Stimulated activated naive CD8-positive, alpha-beta T cell treated with anti-CD3 and anti-CD28 coated beads, Interleukin-15, Interleukin-2, amounts not matched to agents 100 ng/mL and 50 ng/mL, for 24 hours (primary cell): ENCODE measurements around the gene MS4A1.
"Not testable (repeated sequence)": the region's sequence is repeated elsewhere in the genome, so short reads cannot be mapped to it uniquely, and the experiment has no call there.

Experiments used
- H3K27ac Mint-ChIP-seq: one replicate; pipeline ENCODE4 v1.8.0; 2021; ENCODE audit warnings: mild to moderate bottlenecking, mixed read lengths
- H3K27me3 Mint-ChIP-seq: one replicate; pipeline ENCODE4 v1.8.0; 2021; ENCODE audit warnings: mixed read lengths
- H3K36me3 Mint-ChIP-seq: one replicate; pipeline ENCODE4 v1.8.0; 2021; ENCODE audit warnings: low read depth, mixed read lengths
- H3K4me1 Mint-ChIP-seq: one replicate; pipeline ENCODE4 v1.8.0; 2021; ENCODE audit warnings: low read depth, mixed read lengths
- H3K4me3 Mint-ChIP-seq: one replicate; pipeline ENCODE4 v1.8.0; 2021; ENCODE audit warnings: mild to moderate bottlenecking, mixed read lengths
- H3K9me3 Mint-ChIP-seq: one replicate; pipeline ENCODE4 v1.8.0; 2021; ENCODE audit warnings: mixed read lengths

Gene MS4A1

DNA sequence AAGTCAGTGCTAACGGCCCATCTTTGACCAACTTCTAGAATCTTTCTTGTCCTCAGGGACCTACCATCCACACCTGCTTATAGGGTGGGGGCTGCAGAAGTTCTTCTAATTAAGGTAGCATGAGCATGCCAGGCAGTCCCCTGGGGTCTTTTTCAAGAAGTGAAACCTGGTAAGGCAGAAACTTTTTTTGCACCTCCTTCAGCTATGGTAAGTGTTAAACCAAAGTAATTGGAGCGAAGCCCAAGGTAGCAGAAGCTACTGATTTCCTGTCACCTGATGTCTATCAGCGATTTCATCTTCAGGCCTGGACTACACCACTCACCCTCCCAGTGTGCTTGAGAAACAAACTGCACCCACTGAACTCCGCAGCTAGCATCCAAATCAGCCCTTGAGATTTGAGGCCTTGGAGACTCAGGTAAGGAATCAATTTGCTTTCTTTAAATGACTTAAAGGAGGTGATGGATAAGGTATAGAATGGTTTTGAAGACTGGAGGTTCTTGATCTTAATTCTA lies at the start of gene MS4A1:
Gene MS4A1, plus strand, starts transcription at position 317 of the 512 bp plus-strand sequence. CDS start 6,528 bp downstream, outside the sequence.
- Mint-ChIP-seq H3K4me3 (peak within 1 kb of the TSS; percentile 74), H3K9me3 (no peaks in the 10 kb centered on the region), H3K27me3 (no peaks in the 10 kb centered on the region), H3K4me1 (peaks cover 15% of the 10 kb centered on the region), H3K36me3 (peaks cover 7% of the 10 kb centered on the region), H3K27ac (peak within 1 kb of the TSS; percentile 76)

DNA sequence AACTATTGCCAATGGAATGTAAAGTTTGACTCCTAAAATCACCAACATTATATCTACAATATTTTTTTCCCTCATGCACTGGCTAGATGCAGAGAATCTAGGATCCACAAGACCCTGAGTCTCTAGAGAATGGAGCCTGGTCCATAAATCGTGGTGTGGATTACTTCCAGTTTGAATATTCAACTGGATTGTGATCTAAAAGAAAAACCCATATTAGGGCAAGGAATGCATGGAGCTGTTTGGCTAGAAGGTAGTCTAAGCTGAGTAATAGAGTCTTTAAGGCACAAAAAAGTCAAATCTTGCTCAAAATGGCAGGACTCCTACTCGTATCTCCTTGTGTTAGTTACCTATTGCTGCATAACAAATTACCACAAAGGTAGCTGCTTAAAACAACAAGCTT lies 35.6 kb upstream of the MS4A1 start:
- H3K27me3 Mint-ChIP-seq, result peaks cover 14% of the 10 kb centered on the region

DNA sequence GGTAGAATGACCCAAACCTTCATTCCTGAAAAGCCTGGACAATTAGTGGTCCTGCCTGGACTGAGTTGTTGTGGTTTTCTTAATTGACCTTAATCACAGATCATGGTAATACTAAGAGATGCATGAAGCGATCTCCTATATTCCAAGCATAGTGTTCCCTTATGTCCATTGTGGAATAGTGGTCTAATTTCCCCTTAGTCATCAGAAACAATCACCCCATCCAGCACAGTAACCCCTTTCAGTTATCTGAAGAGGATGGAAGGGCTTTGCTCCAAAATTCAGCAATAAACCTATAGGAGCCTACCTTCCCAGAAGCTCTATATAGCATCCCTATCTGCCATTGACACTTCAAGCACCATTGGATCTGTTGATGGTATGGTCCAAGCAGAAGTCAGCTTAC lies 33.0 kb upstream of the MS4A1 start:
- Mint-ChIP-seq H3K4me3 (no peak overlapping the region), H3K4me1 (peaks cover 5% of the 10 kb centered on the region), H3K9me3 (peaks cover 4% of the 10 kb centered on the region)

More for the DNA sequence above, 35.6 kb upstream of the MS4A1 start:
- Mint-ChIP-seq H3K4me1 (peaks cover 5% of the 10 kb centered on the region), H3K36me3 (no peaks in the 10 kb centered on the region), H3K9me3 (peaks cover 4% of the 10 kb centered on the region), H3K27ac (no peak overlapping the region), H3K4me3 (no peak overlapping the region)

DNA sequence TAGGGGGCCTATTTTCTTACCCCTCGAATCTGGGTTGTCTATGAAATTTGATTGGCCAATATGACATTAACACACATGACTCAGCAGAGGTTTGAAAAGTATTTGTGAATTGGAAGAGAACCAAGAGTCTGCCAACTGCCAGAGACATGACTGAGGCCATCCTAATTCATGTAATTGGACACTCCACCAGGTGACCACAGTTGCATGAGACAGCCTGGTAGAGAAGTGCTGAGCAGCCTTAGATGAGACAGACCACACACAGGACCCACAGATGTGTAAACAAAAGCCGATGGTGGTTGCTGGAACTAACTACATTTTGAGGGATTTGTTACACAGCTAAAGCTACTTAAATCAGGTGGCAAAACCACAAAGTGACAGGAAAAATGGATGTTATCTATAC lies 27.1 kb upstream of the MS4A1 start:
- Mint-ChIP-seq H3K27ac (no peak overlapping the region), H3K4me3 (no peak overlapping the region), H3K4me1 (no peaks in the 10 kb centered on the region), H3K9me3 (no peaks in the 10 kb centered on the region), H3K27me3 (peaks cover 10% of the 10 kb centered on the region), H3K36me3 (no peaks in the 10 kb centered on the region)

More for the DNA sequence above, 33.0 kb upstream of the MS4A1 start:
- Mint-ChIP-seq H3K36me3 (no peaks in the 10 kb centered on the region), H3K27ac (no peak overlapping the region), H3K27me3 (peaks cover 4% of the 10 kb centered on the region)

DNA sequence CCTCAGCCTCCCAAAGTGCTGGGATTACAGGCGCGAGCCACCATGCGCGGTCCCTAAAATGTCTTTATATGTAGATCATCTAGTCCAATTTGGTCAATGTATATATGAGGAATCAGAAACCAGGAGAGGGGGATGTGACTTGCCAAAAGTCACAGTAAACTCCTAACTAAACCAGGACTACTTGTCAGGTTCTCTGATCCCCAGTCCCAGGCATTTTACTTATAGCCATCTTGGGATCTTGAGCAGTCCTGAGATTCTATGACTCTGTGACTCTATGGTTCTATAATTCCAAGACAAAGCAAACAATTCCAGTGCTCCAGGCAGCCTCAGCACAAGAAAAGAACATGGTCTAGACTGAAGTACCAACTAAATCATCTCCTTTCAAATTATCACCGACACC lies 26.4 kb upstream of the MS4A1 start, which contains the start of gene MS4A5:
Gene MS4A5, plus strand, starts transcription at position 301 of the 400 bp plus-strand sequence. CDS start 103 bp downstream, outside the sequence.
- no peaks in the 10 kb centered on the region for H3K36me3 Mint-ChIP-seq
- no peak within 1 kb of the TSS for H3K27ac Mint-ChIP-seq
- H3K4me1 Mint-ChIP-seq, result no peaks in the 10 kb centered on the region
- peaks cover 10% of the 10 kb centered on the region for H3K27me3 Mint-ChIP-seq
- H3K4me3 Mint-ChIP-seq, result no peak within 1 kb of the TSS
- H3K9me3 Mint-ChIP-seq, result no peaks in the 10 kb centered on the region

DNA sequence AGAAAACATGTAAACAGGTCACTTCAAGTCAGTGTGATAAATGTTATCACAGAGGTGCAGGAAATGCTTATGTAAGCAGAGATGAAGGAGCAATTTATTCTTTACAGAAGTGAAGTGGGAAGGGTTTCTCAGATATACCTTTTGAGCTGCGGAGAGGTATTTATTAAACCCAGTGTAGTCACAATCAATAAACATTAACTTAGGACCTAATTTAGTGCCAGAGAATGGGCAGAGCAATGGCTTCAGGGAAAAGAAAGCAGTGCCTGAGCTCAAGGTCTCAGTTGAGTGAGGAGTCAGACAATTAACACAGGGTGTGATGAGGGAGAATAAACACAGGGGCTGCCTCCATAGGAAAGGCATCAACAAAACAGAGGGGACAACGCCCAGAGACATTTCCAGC lies 24.4 kb upstream of the MS4A1 start:
- no peaks in the 10 kb centered on the region for H3K9me3 Mint-ChIP-seq

DNA sequence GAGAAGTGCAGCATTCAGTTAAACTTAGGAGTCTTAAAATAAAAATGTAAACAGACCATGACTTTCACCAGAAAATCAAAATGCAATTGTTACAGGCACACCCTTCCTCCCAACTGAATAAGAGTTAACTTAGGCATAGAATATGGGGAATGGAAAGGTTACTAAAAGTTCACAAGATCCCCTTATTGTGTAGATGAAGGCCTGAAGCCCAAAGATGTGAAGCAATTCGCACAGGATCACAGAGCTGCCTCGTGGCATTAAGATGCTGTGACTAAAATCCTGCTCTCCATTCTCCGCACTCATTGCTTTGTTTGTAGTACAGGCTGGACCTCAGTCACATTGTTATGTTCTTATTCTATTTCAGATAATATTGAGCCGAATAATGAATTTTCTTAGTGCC lies 22.2 kb upstream of the MS4A1 start:
- H3K27ac Mint-ChIP-seq, result no peak overlapping the region
- no peak overlapping the region for H3K4me3 Mint-ChIP-seq
- no peaks in the 10 kb centered on the region for H3K36me3 Mint-ChIP-seq
- H3K9me3 Mint-ChIP-seq, result no peaks in the 10 kb centered on the region
- H3K27me3 Mint-ChIP-seq, result peaks cover 6% of the 10 kb centered on the region
- H3K4me1 Mint-ChIP-seq, result no peaks in the 10 kb centered on the region

More for the DNA sequence above, 24.4 kb upstream of the MS4A1 start:
- Mint-ChIP-seq H3K4me1 (no peaks in the 10 kb centered on the region), H3K27ac (no peak overlapping the region), H3K36me3 (no peaks in the 10 kb centered on the region), H3K27me3 (peaks cover 10% of the 10 kb centered on the region), H3K4me3 (no peak overlapping the region)

DNA sequence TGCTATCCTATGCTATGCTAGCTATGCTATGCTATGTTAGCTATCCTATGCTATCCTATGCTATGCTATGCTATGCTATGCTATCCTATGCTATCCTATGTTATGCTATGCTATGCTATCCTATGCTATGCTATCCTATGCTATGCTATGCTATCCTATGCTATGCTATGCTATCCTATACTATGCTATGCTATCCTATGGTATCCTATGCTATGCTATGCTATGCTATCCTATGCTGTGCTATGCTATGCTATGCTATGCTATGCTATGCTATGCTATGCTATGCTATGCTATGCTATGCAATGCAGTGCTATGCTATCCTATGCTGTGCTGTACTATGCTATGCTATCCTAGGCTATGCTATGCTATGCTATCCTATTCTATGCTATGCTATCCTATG lies 8.6 kb upstream of the MS4A1 start:
- Mint-ChIP-seq H3K4me1 (peaks cover 21% of the 10 kb centered on the region), H3K4me3 (no peak overlapping the region), H3K36me3 (no peaks in the 10 kb centered on the region), H3K27me3 (no peaks in the 10 kb centered on the region), H3K27ac (no peak overlapping the region), H3K9me3 (no peaks in the 10 kb centered on the region)

DNA sequence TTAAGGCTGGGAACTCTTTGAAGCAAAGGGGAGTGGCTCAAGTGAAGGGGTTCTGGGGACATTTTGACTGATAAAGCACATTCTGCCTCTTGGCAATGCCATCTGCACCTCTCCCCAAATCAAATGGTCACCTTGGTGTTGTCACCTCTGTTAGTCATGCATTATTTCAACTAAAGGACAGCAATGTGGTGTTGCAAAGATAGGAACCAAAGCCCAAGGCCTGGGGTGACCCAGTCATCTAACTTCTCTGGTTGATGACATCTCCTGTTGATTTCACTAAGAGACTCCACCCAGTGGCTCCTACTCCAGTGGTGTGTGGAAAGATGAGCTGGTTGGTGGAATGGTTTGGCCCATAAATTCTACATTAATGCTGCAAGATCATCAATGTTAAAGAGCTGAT lies 7.8 kb upstream of the MS4A1 start:
- Mint-ChIP-seq H3K9me3 (no peaks in the 10 kb centered on the region), H3K27ac (no peak overlapping the region), H3K27me3 (no peaks in the 10 kb centered on the region), H3K4me3 (no peak overlapping the region), H3K4me1 (peaks cover 18% of the 10 kb centered on the region), H3K36me3 (no peaks in the 10 kb centered on the region)

DNA sequence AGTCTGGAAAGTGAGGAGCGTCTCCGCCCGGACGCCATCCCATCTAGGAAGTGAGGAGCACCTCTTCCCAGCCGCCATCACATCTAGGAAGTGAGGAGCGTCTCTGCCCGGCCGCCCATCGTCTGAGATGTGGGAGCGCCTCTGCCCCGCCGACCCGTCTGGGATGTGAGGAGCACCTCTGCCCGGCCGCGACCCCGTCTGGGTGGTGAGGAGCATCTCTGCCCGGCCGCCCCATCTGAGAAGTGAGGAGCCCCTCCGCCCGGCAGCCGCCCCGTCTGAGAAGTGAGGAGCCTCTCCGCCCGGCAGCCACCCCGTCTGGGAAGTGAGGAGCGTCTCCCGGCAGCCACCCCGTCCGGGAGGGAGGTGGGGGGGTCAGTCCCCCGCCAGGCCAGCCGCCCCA lies 4.5 kb upstream of the MS4A1 start:
- H3K27me3 Mint-ChIP-seq, H3K27ac Mint-ChIP-seq, H3K36me3 Mint-ChIP-seq, H3K4me3 Mint-ChIP-seq, H3K9me3 Mint-ChIP-seq: not testable (repeated sequence)
- peaks cover 23% of the 10 kb centered on the region for H3K4me1 Mint-ChIP-seq

DNA sequence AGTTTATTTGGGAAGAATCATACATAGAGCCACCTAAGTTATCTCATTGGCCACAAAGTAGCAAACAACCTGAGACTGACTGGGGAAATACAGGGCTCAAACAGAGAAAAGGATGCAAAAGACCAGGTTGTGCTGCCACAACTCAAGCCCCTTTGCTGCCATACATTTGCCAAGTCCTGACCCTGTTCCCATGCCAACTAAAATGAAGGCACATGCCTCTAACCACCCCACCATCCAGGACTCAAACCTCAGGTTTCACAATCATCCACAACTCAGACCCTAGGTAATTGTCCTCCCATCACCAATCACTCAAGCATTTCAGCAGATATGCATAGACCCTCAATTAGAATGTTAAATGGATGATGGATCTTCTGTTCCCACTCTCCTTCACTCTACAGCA lies 1.4 kb upstream of the MS4A1 start:
- Mint-ChIP-seq H3K4me1 (peaks cover 11% of the 10 kb centered on the region), H3K9me3 (no peaks in the 10 kb centered on the region)

DNA sequence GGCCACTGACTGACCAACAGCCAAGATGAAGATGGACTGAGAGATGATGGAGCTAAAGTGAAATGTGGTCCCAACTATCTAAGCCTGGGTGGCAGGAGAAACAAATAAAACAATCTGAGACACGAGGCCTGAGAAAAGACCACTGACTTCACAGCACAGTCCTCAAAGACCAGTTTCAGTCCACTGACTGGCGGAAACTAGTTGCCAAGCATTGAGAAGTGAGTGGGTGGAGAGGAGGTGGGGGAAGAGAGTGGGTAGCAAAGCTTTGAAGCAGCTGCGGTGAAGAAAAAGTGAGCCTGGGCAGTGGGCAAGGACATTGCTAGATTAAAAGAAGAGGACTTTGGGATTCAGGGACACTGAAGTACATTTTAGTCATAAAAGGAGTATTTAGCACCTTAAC lies 1.9 kb downstream of the MS4A1 start:
- Mint-ChIP-seq H3K4me1 (peaks cover 16% of the 10 kb centered on the region), H3K27me3 (no peaks in the 10 kb centered on the region), H3K36me3 (peaks cover 7% of the 10 kb centered on the region), H3K4me3 (peak overlapping the region; percentile 74), H3K9me3 (no peaks in the 10 kb centered on the region), H3K27ac (peak overlapping the region; percentile 38)

More for the DNA sequence above, 1.4 kb upstream of the MS4A1 start:
- Mint-ChIP-seq H3K27me3 (no peaks in the 10 kb centered on the region), H3K36me3 (peaks cover 7% of the 10 kb centered on the region), H3K27ac (peak overlapping the region; percentile 76), H3K4me3 (no peak overlapping the region)

DNA sequence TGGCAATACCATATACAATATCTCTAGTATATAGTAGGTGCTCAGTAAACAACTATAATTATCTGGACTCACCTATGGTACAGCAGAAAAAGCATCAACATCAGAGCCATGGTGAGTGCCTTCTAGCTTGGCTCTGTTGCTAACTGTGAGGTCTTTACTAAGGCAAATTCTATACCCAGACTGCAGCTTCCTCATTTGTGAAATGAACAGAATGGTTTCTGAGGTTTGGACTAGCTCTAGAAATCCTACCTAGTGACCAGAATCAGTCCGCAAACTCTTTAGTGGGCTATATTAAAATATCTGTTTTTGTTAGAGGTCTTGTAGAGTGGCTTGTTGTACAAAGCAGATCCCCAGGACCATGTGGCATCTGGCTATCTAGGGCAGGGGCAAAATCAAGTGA lies 3.7 kb downstream of the MS4A1 start:
- Mint-ChIP-seq H3K27ac (no peak overlapping the region), H3K4me1 (peaks cover 16% of the 10 kb centered on the region), H3K9me3 (no peaks in the 10 kb centered on the region), H3K27me3 (no peaks in the 10 kb centered on the region), H3K4me3 (peak overlapping the region; percentile 18), H3K36me3 (peaks cover 7% of the 10 kb centered on the region)

DNA sequence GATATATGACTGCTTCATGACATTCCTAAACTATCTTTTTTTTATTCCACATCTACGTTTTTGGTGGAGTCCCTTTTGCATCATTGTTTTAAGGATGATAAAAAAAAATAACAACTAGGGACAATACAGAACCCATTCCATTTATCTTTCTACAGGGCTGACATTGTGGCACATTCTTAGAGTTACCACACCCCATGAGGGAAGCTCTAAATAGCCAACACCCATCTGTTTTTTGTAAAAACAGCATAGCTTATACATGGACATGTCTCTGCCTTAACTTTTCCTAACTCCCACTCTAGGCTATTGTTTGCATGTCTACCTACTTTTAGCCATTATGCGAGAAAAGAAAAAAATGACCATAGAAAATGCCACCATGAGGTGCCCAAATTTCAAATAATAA lies 13.2 kb downstream of the MS4A1 start:
- H3K9me3 Mint-ChIP-seq, result no peaks in the 10 kb centered on the region
- H3K36me3 Mint-ChIP-seq, result no peaks in the 10 kb centered on the region
- H3K4me1 Mint-ChIP-seq, result no peaks in the 10 kb centered on the region

DNA sequence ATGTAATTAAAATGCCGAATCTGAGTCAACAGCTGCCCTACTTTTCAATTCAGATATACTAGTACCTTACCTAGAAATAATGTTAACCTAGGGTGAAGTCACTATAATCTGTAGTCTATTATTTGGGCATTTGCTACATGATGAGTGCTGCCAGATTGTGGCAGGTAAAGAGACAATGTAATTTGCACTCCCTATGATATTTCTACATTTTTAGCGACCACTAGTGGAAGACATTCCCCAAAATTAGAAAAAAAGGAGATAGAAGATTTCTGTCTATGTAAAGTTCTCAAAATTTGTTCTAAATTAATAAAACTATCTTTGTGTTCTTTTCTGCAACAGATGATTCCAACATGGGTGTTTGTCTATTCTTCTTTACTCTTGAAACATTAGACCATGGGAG lies 14.1 kb downstream of the MS4A1 start:
- H3K4me1 Mint-ChIP-seq, result no peaks in the 10 kb centered on the region
- no peak overlapping the region for H3K27ac Mint-ChIP-seq
- H3K9me3 Mint-ChIP-seq, result no peaks in the 10 kb centered on the region
- peaks cover 35% of the 10 kb centered on the region for H3K27me3 Mint-ChIP-seq
- H3K36me3 Mint-ChIP-seq, result no peaks in the 10 kb centered on the region
- H3K4me3 Mint-ChIP-seq, result no peak overlapping the region

More for the DNA sequence above, 13.2 kb downstream of the MS4A1 start:
- Mint-ChIP-seq H3K4me3 (no peak overlapping the region), H3K27ac (no peak overlapping the region), H3K27me3 (peaks cover 31% of the 10 kb centered on the region)

DNA sequence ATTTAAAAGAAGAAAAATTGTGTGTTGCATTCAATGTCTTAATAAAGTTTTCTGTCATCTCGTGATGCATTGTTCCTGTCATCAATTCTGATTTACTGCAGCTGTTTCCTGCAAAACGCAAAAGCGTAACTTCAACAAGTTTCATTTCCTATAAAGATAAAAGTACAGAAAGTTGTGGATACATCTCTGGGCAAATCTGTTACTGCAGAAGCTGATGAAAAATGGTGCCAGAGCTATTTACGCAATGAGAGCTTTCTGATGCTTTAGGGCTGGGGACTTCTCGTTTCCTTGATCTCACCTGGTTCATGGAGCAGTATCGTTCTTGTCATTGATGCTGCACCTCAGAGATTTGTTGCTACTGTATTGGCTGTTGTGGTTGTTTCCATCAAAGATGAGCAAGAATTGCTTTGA lies 21.4 kb downstream of the MS4A1 start:
- Mint-ChIP-seq H3K27ac (no peak overlapping the region), H3K4me1 (peaks cover 8% of the 10 kb centered on the region), H3K4me3 (no peak overlapping the region), H3K36me3 (no peaks in the 10 kb centered on the region), H3K9me3 (no peaks in the 10 kb centered on the region), H3K27me3 (peaks cover 24% of the 10 kb centered on the region)
